NCI-H2171 (cell line): ENCODE measurements around the gene TRIM27.
"Not testable (repeated sequence)": the region's sequence is repeated elsewhere in the genome, so short reads cannot be mapped to it uniquely, and the experiment has no call there.

Experiments used
- DNase-seq: peaks from one replicate; lab custom pipeline; 2025; lab: John Stamatoyannopoulos, UW

TRIM27 gene

DNA sequence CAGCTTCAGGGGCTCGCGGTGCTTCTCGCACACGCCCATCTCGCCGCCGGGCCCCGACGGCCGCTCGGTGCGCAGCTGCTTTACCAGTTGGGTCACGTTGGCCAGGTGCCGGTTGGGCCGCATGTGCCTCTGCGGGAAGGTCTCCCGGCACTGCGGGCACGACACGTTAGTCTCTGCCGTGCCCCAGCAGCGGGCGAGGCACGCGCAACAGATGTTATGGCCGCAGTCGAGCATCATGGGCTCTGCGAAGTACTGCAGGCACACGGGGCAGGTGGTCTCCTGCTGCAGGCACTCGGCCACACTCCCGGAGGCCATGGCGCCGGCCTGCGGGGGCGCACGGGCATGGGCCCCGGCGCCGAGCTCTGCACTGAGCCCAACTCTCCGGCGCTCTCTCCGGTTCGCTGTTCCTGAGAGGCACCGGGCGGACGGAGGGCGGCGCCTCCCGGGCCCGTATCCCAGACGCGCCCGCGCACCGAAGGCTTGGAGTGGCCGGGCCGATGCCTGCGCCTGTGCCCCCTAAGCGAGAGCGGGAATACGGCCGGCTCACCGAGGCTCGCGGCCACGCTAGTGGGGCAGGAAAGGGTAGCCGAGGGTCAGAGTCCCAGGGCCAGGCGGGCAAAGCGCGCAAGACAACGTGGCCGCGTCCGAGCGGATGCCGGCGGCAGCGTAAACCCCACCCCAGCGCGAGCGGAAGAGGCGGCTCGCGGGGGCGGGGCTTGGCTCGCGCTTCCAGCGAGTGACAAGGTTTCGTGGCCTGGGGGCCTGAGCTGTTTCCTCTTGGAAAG lies at the start of gene TRIM27:
Gene TRIM27 (minus strand): TSS at position 668 of the 785 bp plus-strand sequence. CDS start 353 bp downstream, at position 315.
- DNase-seq, result peak; percentile 82

DNA sequence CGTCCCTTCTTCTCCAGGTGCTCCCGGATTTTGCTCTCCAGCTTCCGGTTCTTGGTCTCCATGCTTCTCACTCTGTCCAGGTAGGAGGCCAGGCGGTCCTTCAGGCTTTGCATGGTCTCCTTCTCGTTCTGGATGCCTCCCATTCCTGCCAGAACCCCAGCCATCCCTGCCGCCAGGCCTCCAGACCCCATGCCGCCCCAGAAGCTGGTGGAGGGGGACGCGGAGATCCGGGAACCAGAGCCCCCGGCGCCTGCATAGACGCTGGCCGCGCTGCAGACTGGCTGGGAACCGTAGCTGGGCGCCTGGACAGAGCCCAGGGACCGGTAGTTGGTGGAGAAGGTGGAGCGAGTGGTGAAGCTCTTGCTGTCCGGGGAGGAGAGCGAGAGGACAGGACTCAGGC lies 46.3 kb upstream of the TRIM27 start:
- not testable (repeated sequence) for DNase-seq

GRCh38 chr6:28969129-28969528 lies 45.3 kb upstream of the TRIM27 start:
- DNase-seq, result no peak

GRCh38 chr6:28968476-28968875 lies 44.7 kb upstream of the TRIM27 start:
- DNase-seq, result no peak

DNA sequence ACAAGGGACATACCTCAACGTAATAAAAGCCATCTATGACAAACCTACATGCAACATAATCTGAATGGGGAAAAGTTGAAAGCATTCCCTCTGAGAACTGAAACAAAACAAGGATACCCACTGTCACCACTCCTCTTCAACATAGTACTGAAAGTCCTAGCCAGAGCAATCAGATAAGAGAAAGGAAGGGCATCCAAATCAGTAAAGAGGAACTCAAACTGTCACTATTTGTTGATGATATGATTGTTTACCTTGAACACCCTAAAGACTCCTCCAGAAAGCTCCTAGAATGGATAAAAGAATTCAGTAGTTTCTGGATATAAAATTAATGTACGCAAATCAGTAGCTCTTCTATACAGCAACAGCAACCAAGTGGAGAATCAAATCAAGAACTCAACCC lies 41.9 kb upstream of the TRIM27 start:
- no peak for DNase-seq

GRCh38 chr6:28960846-28961500 lies 37.2 kb upstream of the TRIM27 start:
- DNase-seq, result no peak

- DNase-seq, result not testable (repeated sequence)
Observed at GRCh38 chr6:28958561-28959243, 34.9 kb upstream of the TRIM27 start.

- DNase-seq, result not testable (repeated sequence)
Observed at GRCh38 chr6:28957795-28958314, 34.1 kb upstream of the TRIM27 start.

GRCh38 chr6:28956331-28956730 lies 32.5 kb upstream of the TRIM27 start:
- DNase-seq, result no peak

GRCh38 chr6:28953585-28954258 lies 29.9 kb upstream of the TRIM27 start:
- DNase-seq, result peak; percentile 18

GRCh38 chr6:28953039-28953584 lies 29.3 kb upstream of the TRIM27 start:
- DNase-seq, result peak; percentile 42

DNA sequence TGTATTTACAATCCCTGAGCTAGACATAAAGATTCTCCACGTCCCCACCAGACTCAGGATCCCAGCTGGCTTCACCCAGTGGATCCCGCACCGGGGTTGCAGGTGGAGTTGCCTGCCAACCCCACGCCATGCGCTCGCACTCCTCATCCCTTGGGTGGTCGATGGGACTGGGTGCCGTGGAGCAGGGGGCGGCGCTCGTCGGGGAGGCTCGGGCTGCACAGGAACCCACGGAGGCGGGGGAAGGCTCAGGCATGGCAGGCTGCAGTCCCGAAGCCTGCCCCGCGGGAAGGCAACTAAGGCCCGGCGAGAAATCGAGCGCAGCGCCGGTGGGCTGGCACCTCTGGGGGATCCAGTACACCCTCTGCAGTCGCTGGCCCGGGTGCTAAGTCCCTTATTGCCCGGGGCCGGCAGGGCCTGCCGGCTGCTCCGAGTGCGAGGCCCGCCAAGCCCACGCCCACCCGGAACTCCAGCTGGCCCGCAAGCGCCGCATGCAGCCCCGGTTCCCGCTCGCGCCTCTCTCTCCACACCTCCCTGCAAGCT lies 25.9 kb upstream of the TRIM27 start:
- not testable (repeated sequence) for DNase-seq

DNA sequence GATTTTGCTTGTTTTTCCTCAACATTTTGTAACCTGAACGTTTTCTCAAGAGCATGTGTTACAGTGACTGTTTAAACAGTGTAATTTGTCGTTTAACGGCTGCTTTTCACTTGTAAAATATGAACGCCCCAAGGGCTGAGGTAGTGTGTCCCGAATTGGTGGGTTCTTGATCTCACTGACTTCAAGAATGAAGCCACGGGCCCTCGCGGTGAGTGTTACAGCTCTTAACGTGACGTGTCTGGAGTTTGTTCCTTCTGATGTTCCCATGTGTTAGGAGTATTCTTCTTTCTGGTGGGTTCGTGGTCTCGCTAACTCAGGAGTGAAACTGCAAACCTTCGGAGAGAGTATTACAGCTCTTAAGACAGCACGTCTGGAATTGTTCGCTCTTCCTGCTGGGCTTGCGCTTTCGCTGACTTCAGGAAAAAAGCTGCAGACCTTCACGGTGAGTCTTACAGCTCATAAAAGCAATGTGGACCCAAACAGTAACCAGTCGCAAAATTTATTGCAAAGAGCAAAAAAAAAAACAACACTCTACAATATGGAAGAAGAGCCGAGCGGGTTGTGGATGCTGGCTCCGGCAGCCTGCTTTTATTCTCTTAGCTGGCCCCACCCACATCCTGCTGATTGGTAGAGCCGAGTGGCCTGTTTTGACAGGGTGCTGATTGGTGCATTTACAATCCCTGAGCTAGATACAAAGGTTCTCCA lies 25.1 kb upstream of the TRIM27 start:
- DNase-seq, result no peak

- DNase-seq, result no peak
Observed at GRCh38 chr6:28947831-28948270, 24.1 kb upstream of the TRIM27 start.

- no peak for DNase-seq
Observed at GRCh38 chr6:28947067-28947765, 23.4 kb upstream of the TRIM27 start.

DNA sequence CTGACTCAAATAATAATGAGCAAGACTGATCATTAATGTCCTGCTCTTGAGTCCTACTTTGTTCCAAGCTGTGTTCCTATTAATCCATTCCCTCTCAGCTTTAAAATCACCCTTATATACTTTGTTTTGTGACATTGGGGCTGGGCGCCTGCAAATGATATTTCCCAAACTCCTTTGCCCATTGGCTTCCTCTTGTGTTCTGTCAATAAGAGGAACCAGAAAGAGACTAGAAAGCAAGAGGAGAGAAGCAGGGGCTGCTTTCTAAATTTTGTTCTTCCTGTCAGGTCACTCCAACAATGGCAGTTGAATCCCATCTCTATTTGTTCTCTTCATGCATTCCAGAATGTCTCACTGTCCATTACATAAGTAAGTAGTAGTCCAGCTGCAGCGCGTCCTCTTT lies 21.6 kb upstream of the TRIM27 start:
- DNase-seq, result no peak

- DNase-seq, result peak; percentile 35
Observed at GRCh38 chr6:28944412-28944865, 20.7 kb upstream of the TRIM27 start.

DNA sequence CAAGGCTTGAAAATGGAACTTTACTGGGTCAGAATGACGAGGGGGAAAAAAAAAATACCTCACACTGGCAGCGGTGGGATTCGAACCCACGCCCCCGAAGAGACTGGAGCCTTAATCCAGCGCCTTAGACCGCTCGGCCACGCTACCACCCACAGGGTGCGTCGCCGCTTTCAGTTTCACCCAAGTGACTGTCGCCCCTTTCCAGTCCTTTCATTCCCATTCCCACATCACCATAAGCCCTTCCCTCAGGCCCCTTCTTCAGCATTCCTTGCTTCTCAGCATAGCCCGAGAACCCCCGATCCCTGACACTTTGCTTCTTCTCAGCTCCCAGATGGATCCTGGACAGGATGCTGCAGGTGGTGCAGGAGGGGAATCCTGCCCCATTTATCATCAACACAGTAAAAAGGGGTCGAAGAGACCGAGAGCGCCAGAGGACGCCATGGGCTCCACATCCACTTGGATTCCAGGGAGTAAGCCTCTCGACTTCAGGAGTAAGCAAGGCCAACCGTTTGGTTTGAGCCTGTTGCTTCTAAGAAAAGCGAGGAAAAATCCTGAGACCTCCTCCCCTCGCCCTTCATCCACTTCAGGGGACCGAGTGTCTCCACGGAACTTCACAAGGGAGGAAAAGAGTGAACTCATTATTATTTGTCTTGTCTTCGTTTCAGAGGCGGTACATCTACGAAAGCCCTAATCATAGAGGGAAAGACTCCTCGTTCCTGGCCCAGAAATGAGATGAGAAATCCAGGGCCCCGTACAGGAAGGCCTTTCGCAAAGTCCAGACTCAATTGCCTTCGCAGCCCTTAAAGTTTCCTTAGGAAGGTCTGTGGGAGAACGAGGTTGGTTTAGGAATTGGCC lies 20.0 kb upstream of the TRIM27 start:
- DNase-seq, result peak; percentile 60

DNA sequence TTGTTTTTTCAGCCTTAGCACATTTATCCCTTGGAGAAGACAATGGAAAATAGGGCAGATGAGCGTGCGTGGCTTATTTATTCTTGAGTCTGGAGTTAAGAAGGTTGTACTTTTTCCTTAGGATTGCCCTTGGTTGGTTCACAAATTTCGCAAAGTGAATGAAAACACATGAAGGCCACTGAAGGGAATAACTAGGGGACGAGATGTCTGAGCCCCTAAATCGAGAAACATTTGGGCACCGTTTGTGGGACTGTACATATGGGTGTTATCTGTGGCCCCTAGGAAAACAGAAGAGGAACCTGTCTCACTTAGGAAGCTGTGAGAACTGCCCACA lies 19.4 kb upstream of the TRIM27 start:
- no peak for DNase-seq
